Heart right ventricle (tissue), 16 donors: Measurements from ENCODE around the gene HOPX. TPM values are rescaled to one million over a fixed set of nuclear protein-coding genes. Genes with fewer than 3 reads are reported as not detected.
"Not testable (repeated sequence)": the region's sequence is repeated elsewhere in the genome, so short reads cannot be mapped to it uniquely, and the experiment has no call there.

Source experiments
- ATAC-seq, 8 donors: fragments of 200-7000 bp; cut with Tn5 transposase; one replicate each; pipeline ENCODE4 v1.9.1; 2020; ENCODE audit warnings: mild to moderate bottlenecking in 8 of 8, moderate library complexity in 8 of 8, moderate number of reproducible peaks in 1 of 8
- DNase-seq, 2 donors: peaks; one replicate each; pipeline ENCODE4 v3.0.0-alpha.2; 2020
- H3K27ac ChIP-seq, 10 donors: fragments of 200-600 bp; sonication (generic) in 2 of 10; one replicate each; pipeline versions ENCODE4 v1.5.0 to v1.8.0; 2020 to 2022; ENCODE audit warnings: mild to moderate bottlenecking in 3 of 10
- H3K27me3 ChIP-seq, 7 donors: fragments of 200-600 bp; one replicate each; pipeline ENCODE4 v1.8.0; 2021 to 2022; ENCODE audit warnings: mild to moderate bottlenecking in 2 of 7
- H3K36me3 ChIP-seq, 9 donors: fragments of 200-600 bp; sonication (generic) in 1 of 9; one replicate each; pipeline versions ENCODE4 v1.5.0 to v1.8.0; 2020 to 2022; ENCODE audit warnings: mild to moderate bottlenecking in 2 of 9
- H3K4me1 ChIP-seq, 9 donors: fragments of 200-600 bp; sonication (generic) in 1 of 9; one replicate each; pipeline versions ENCODE4 v1.5.0 to v1.8.0; 2020 to 2022; ENCODE audit warnings: mild to moderate bottlenecking in 4 of 9
- H3K4me3 ChIP-seq, 10 donors: fragments of 200-600 bp; sonication (generic) in 2 of 10; one replicate each; pipeline versions ENCODE4 v1.5.0 to v1.8.0; 2020 to 2022; ENCODE audit warnings: mild to moderate bottlenecking in 7 of 10, moderate library complexity in 2 of 10
- H3K9me3 ChIP-seq, 11 donors: fragments of 200-600 bp in 10 of 11; sonication (generic) in 2 of 11; one replicate each; pipeline versions ENCODE4 v1.5.0 to v1.8.0; 2013 to 2022; ENCODE audit warnings: mild to moderate bottlenecking in 2 of 11, control low read depth in 1 of 11, moderate library complexity in 1 of 11
- CTCF ChIP-seq, 9 donors: fragments of 200-600 bp; sonication (generic) in 2 of 9; IDR thresholded peaks; one replicate each; pipeline versions ENCODE4 v1.5.0 to v1.8.0; 2021 to 2022; ENCODE audit warnings: antibody characterized with exemption in 9 of 9, mild to moderate bottlenecking in 5 of 9, moderate library complexity in 1 of 9
- WGBS, 2 donors: extraction: QIAGEN DNeasy Blood & Tissue Kit; methylation state at CpG; one replicate each; pipeline ENCODE4 v1.1.7; 2013; ENCODE audit warnings: inconsistent platforms in 1 of 2; 5-methylcytosine and 5-hydroxymethylcytosine counted together
- intact Hi-C, 10 donors: fragments of 100-400 bp; cut with DNase I; formaldehyde crosslinking; loops; one replicate each; pipeline versions ENCODE4 v1.11.1 to v1.14.2; 2022
- polyA plus RNA-seq, 2 donors: library from polyadenylated mRNA; stranded (reverse); fragments of 200-250 nt; gene quantifications; one replicate each; pipeline ENCODE4 v1.2.3, GENCODE V29; 2013
- total RNA-seq, 10 donors: library from RNA; stranded (reverse); fragmentation: NEBNext Ultra II Directional in 3 of 10; extraction: Animal tissue kit (Norgen Biotek cat#: 25700) in 3 of 10; gene quantifications; one replicate each; pipeline versions ENCODE4 v1.2.1 to v1.2.4, GENCODE V29; 2021 to 2023
- donor health status: Arrhythmogenic right ventricular cardiomyopathy.
- donor health status: ischemic (EF 13 %, LVEDD 7.1; RV severe dilation, severe dysfunction).
- donor health status: healthy with polysubstance abuse.
- donor health status: DM: no; HTN: yes; CAD: no.
- donor health status: DM: no; HTN: no; CAD: no.
- donor health status: ischemic (EF 25% LVEDD 6.9; RV normal size, moderate dysfunction).
- donor health status: ischemic (EF 25% LVEDD 5.7; RV mildly dilated, moderate dysfunction).
- donor health status: healthy.
- donor health status: DM: yes; HTN: yes; CAD: no.
- donor health status: Ischemic cardiomyopathy.
- donor health status: ischemic (EF 35%, LVEDD 5.7; RV mildly dilated, moderate dysfunction).
- donor health status: nonischemic (EF 11% LVEDD 7.7; RV severe dilation, severe dysfunction).
- donor health status: DM: yes; HTN: yes; CAD: no.
- donor health status: PGD.
- donor health status: ischemic (EF 29% LVEDD 5.4; RV normal size, mild dysfunction).
- donor health status: nonischemic (EF 23%, LVEDD 6.1; RV moderate dilation, normal function).

HOPX gene
- total and polyA plus RNA-seq, 12 donors, result 0.39 to 90.9 (median 10.4) TPM

GRCh38 chr4:56611501-56611900 is 69.6 kb downstream of the HOPX start:
- Histone ChIP-seq H3K27me3 (peaks cover 0 to 23% (median 7%) of the 10 kb centered on the region in 7 donors), H3K4me3 (no peak overlapping the region), H3K9me3 (no peaks in the 10 kb centered on the region), H3K27ac (no peak overlapping the region), H3K4me1 (no peaks in the 10 kb centered on the region), H3K36me3 (no peaks in the 10 kb centered on the region)
- DNase-seq (no peak), ATAC-seq (no peak)
- intact Hi-C loops, result no loop called here
- 74 to 88% methylated on average over 2 of the region's 2 CpGs for WGBS, 2 donors
- no peak for TF ChIP-seq CTCF (IDR thresholded peaks at IDR 0.05)

DNA sequence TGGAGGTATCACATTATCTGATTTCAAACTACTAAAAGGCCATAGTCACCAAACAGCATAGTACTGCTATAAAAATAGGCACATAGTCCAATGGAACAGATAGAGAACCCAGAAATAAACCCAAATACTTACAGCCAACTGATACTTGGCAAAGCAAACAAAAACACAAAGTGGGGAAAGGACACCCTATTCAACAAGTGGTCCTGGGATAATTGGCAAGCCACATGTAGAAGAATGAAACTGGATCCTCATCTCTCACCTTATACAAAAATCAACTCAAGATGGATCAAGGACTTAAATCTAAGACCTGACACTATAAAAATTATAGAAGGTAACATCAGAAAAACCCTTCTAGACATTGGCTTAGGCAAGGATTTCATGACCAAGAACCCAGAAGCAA is 70.9 kb downstream of the HOPX start:
- H3K4me1 ChIP-seq, H3K9me3 ChIP-seq, H3K27ac ChIP-seq, ATAC-seq, H3K36me3 ChIP-seq, intact Hi-C loops, DNase-seq, H3K4me3 ChIP-seq: not testable (repeated sequence)
- peaks cover 0 to 24% (median 8%) of the 10 kb centered on the region in 7 donors for H3K27me3 ChIP-seq

DNA sequence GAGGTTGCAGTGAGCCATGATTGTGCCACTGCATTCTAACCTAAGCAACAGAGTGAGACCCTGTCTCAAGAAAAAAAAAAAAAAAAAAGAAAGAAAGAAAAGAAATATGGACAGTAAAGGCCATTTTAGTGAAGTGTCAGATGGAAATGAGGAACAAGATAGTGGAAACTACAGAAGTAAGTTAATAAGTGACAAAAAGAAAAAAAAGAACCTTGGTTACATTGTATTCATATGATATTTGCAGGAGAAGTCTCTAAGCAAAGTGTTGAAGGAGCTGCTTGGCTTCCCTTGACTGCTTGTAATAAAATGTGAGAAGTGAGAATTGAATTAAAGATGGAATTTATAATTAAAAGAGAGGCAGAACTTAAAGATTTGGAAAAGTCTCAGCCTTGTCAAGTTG is 73.2 kb downstream of the HOPX start:
- intact Hi-C loops, result no loop called here
- no peak for TF ChIP-seq CTCF (IDR thresholded peaks at IDR 0.05)

GRCh38 chr4:56606385-56606784 is 74.7 kb downstream of the HOPX start:
- WGBS, 2 donors, result 49 to 54% methylated on average over 3 of the region's 3 CpGs
- DNase-seq (no peak), ATAC-seq (no peak)
- no peaks in the 10 kb centered on the region for H3K4me1 ChIP-seq
- H3K27ac ChIP-seq, result no peak overlapping the region
- H3K27me3 ChIP-seq, result peaks cover 0 to 28% (median 5%) of the 10 kb centered on the region in 7 donors
- no peaks in the 10 kb centered on the region for H3K36me3 ChIP-seq
- intact Hi-C loops, result no loop called here
- no peaks in the 10 kb centered on the region for H3K9me3 ChIP-seq
- H3K4me3 ChIP-seq, result no peak overlapping the region
- no peak for TF ChIP-seq CTCF (IDR thresholded peaks at IDR 0.05)

More for the DNA sequence above, 73.2 kb downstream of the HOPX start:
- H3K36me3 ChIP-seq, result no peaks in the 10 kb centered on the region
- ATAC-seq, result no peak
- no peaks in the 10 kb centered on the region for H3K4me1 ChIP-seq
- no peak overlapping the region for H3K4me3 ChIP-seq
- H3K9me3 ChIP-seq, result no peaks in the 10 kb centered on the region
- H3K27me3 ChIP-seq, result peaks cover 0 to 34% (median 5%) of the 10 kb centered on the region in 7 donors
- no peak for DNase-seq
- H3K27ac ChIP-seq, result no peak overlapping the region

DNA sequence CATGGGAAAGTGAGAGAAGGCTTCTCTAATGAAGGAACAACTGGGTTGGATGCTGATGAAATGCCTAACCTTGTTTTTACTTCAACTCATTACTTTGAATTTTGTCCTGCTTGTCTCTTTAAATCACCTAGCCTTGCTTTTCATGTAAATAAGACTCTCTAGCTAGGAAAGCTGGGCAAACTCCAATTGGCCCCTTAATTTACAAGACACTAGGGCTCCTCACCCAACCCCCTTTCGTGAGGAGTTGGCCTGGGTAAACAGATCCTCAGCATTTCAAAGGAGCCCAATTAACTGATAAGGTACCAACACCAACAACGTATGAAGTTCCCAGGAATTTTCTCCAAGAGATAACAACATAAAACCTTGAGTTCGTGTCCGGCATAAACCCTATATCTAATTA is 75.6 kb downstream of the HOPX start:
- ATAC-seq, H3K9me3 ChIP-seq, H3K27ac ChIP-seq, H3K36me3 ChIP-seq, H3K4me1 ChIP-seq, H3K4me3 ChIP-seq, intact Hi-C loops, DNase-seq: not testable (repeated sequence)
- WGBS, 2 donors, result 58 to 61% methylated on average over 4 of the region's 4 CpGs
- peaks cover 0 to 28% (median 5%) of the 10 kb centered on the region in 7 donors for H3K27me3 ChIP-seq
